ENCODE results near the gene GID4.

The GID4 gene

GRCh38 chr17:18105595-18105994 is 66.4 kb downstream of the GID4 start:
- no peak for DNase-seq

- no peak for DNase-seq
These were observed 67.0 kb downstream of the GID4 start for GRCh38 chr17:18106211-18106610.

- DNase-seq, result no peak
These were observed 68.0 kb downstream of the GID4 start for GRCh38 chr17:18107061-18107790.

GRCh38 chr17:18107971-18108370 is 68.8 kb downstream of the GID4 start:
- no peak for DNase-seq

- DNase-seq, result no peak
These were observed 69.4 kb downstream of the GID4 start, which contains the start of gene MYO15A for GRCh38 chr17:18108401-18109312. Gene MYO15A, plus strand, starts transcription at chr17:18108756. Its CDS starts 10,045 bp downstream, at chr17:18118801.

GRCh38 chr17:18109935-18110485 is 70.8 kb downstream of the GID4 start:
- no peak for DNase-seq

GRCh38 chr17:18110636-18111145 is 71.5 kb downstream of the GID4 start:
- DNase-seq, result no peak

GRCh38 chr17:18111330-18111971 is 72.2 kb downstream of the GID4 start:
- DNase-seq, result no peak

GRCh38 chr17:18115517-18115916 is 76.3 kb downstream of the GID4 start:
- no peak for DNase-seq

GRCh38 chr17:18116078-18116477 is 76.9 kb downstream of the GID4 start:
- no peak for DNase-seq

GRCh38 chr17:18117533-18117932 is 78.3 kb downstream of the GID4 start:
- no peak for DNase-seq
